Measurements from ENCODE around the gene RACGAP1.

RACGAP1 gene

DNA sequence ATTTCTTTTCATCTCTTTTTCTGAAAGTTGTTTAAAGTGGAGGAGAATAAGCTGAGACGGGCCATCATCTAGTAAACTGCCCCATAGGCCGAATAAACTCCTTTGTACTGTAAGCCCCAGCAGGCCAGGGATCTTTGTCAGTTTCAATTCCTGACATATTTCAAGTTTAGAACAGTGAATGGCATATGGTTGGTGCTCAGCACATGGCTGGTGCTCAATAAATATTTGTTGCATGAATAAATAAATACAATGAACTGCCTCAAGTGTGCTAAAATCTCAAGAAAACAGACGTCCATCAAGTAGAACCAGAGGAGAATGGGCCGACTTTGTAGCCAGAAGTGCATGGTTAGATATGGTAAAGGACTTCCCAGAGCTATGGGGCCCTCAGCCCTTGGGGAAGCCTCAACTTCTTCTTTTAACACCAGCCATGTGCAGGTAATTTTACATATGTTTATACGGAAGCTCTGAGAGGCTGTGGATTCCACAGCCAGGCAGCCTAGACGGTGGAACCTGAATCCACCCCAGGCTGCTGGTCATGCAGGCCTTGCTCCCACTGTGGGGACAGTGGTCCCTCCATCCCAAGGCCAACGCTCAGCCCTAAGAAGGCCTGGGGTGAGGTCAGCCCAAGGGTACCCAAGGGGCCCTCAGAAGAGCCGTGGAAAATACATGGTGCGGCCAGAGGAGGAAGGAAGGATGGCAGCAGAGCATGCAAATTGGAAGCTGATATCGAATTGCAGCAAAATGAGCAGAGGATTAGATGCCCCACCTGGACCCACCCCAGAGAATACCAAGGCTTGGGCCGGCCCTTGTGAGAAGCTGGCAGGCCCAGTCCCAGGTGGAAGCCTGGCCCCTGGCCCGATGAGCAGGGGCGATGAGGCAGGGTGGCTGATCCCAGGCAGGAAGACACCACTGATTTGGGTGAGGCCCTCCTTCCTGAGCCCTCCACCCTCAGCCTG, 83.5 kb downstream of the RACGAP1 start:
- Histone ChIP-seq H3K36me3 (no peaks in the 10 kb centered on the region), H3K4me1 (ENCODE audit: control insufficient read depth in 1 of 2, insufficient read depth in 1 of 2, low read depth in 1 of 2, low read length in 1 of 2) (peaks cover 42 to 46% of the 10 kb centered on the region in 2 experiments), H3K27me3 (peaks cover 13% of the 10 kb centered on the region), H3K27ac (peak overlapping the region; percentile 67), H3K9me3 (no peaks in the 10 kb centered on the region), H3K4me3 (ENCODE audit: low read depth in 1 of 2, low read length in 1 of 2) (no peak overlapping the region)
- TF ChIP-seq, protein P1, sequence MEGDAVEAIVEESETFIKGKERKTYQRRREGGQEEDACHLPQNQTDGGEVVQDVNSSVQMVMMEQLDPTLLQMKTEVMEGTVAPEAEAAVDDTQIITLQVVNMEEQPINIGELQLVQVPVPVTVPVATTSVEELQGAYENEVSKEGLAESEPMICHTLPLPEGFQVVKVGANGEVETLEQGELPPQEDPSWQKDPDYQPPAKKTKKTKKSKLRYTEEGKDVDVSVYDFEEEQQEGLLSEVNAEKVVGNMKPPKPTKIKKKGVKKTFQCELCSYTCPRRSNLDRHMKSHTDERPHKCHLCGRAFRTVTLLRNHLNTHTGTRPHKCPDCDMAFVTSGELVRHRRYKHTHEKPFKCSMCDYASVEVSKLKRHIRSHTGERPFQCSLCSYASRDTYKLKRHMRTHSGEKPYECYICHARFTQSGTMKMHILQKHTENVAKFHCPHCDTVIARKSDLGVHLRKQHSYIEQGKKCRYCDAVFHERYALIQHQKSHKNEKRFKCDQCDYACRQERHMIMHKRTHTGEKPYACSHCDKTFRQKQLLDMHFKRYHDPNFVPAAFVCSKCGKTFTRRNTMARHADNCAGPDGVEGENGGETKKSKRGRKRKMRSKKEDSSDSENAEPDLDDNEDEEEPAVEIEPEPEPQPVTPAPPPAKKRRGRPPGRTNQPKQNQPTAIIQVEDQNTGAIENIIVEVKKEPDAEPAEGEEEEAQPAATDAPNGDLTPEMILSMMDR (IDR thresholded peaks at IDR 0.05), result no peak

DNA sequence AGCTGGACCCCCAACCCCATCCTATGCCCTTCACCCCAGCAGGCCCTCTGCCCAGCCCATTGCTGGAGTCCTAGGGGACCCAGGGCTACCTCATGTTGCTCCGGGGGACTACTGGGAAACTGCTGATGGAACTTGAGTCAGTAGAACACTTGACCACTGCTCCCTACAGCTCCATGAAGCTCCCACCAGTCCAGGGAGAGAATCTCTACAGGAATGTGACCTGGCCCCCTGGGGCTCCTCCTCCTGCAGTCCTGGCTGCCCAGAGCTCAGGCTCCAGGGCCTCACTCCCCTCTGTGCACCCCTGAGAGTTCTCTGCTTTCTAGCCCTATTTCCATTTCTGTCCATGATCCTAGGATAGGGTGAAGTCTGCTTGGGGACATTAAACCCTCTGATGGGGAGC, 85.6 kb downstream of the RACGAP1 start:
- TF ChIP-seq, protein P1 (IDR thresholded peaks at IDR 0.05), result no peak
- H3K27me3 ChIP-seq, result peaks cover 7% of the 10 kb centered on the region
- H3K4me1 ChIP-seq (ENCODE audit: control insufficient read depth in 1 of 2, insufficient read depth in 1 of 2, low read depth in 1 of 2, low read length in 1 of 2), result peaks cover 32 to 34% of the 10 kb centered on the region in 2 experiments
- H3K4me3 ChIP-seq (ENCODE audit: low read depth in 1 of 2, low read length in 1 of 2), result no peak overlapping the region
- no peak overlapping the region for H3K27ac ChIP-seq
- no peaks in the 10 kb centered on the region for H3K36me3 ChIP-seq
- no peaks in the 10 kb centered on the region for H3K9me3 ChIP-seq

DNA sequence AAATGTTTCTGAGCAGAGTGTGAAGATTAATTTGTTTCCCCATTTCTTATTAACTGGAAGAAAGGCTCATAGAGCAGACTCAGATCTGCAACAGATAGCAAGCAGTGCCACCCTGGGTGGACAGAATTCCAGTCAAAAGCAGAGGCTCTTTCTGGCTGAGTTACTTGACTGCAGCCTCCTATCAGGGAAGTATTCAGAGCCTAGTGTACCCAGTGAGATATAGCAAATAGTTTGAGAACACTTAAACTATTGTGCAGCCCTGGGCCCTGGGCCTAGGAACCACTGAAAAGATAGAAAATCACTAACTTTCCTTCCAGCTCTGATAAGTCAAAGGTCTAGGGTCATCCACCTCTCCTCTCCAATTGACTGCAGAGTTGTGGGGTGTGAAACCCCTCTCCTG, 86.0 kb downstream of the RACGAP1 start:
- Histone ChIP-seq H3K27ac (no peak overlapping the region), H3K36me3 (no peaks in the 10 kb centered on the region), H3K4me1 (ENCODE audit: control insufficient read depth in 1 of 2, insufficient read depth in 1 of 2, low read depth in 1 of 2, low read length in 1 of 2) (peaks cover 28 to 30% of the 10 kb centered on the region in 2 experiments), H3K4me3 (ENCODE audit: low read depth in 1 of 2, low read length in 1 of 2) (no peak overlapping the region), H3K9me3 (no peaks in the 10 kb centered on the region), H3K27me3 (peaks cover 7% of the 10 kb centered on the region)
- TF ChIP-seq, protein P1 (IDR thresholded peaks at IDR 0.05), result no peak

All from neutrophil (primary cell).